T-helper 1 cell (primary cell): ENCODE results near the gene NEURL2.

ENCODE experiments used
- DNase-seq, 5 donors: peaks; one replicate each; pipeline ENCODE4 v3.0.0-alpha.2; 2012 to 2020

The NEURL2 gene

DNA sequence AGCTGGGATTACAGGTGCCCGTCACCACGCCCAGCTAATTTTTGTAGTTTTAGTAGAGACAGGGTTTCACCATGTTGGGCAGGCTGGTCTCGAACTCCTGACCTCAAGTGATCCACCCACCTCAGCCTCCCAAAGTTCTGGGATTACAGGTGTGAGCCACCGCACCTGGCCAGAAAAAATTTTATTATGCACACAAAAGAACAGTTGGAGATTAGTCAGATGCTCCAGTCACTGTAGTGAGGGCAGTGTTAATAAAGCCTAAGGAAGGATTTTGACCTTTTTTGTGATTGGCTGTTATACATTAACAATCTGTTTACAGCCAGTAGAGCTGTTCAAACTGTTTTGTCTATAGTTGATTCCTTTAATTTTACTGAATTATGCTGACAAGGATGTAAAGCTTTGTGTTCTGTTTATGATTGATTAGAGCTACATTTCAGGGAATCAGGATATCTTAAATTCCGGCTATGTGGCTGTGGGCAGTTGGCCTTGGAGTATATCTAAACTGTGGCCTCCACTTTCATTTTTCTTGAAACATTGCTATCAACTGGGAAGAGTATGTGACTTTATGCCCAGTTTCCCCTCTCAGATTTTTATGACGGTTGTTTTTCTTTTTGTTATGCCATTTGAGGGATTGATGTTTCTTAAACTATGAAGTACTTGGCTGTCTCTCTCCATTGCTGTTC, 23.7 kb downstream of the NEURL2 start:
- DNase-seq: no peak

DNA sequence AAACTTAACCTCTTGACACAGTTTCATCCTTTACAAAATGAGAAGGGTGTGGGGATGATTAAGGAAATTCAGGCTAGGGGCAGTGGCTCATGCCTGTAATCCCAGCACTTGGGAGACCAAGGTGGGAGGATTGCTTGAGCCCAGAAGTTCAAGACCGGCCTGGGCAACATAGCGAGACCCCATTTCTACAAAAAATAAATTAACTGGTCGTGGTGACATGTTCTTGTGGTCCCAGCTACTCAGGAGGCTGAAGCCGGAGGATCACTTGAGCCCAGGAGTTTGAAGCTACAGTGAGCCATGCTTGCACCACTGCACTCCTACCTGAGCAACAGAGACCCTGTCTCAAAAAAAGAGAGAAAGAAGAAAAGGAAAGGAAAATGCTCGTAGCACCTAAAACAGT, 24.6 kb downstream of the NEURL2 start:
- DNase-seq: no peak

GRCh38 chr20:45863543-45864470, 27.2 kb downstream of the NEURL2 start:
- DNase-seq: no peak

DNA sequence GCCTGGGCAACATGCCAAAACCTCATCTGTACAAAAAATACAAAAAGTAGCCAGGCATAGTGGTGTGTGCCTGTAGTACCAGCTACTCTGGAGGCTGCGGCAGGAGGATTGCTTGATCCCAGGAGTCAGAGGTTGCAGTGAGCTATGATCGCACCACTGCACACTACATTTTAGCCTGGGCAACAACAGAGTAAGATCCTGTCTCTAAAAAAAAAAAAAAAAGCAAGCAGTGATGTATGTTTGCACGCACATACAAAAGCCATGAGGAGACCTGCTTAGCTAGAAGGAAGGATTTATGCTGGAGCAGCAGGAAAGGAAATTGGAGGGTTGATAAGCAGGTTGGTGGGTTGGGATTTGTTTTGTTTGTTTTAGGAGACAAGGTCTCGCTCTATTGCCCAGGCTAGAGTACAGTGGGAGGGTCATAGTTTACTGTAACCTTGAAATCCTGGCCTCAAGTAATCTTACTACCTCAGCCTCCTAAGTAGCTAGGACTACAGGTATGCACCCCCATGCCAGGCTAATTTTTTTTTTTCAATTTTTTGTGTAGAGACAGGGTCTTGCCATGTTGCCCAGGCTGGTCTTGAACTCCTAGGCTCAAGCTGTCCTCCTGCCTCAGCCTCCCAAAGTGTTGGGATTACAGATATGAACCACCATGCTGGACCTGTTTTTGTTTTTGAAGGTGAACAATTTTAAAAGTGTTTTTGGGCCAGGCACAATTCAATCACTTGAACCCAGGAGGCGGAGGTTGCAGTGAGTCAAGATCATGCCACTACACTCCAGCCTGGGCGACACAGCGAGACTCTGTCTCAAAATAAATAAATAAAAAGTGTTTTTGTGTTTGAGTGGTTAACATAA, 29.6 kb downstream of the NEURL2 start:
- DNase-seq: no peak

GRCh38 chr20:45860560-45861220, 30.3 kb downstream of the NEURL2 start:
- DNase-seq: no peak

DNA sequence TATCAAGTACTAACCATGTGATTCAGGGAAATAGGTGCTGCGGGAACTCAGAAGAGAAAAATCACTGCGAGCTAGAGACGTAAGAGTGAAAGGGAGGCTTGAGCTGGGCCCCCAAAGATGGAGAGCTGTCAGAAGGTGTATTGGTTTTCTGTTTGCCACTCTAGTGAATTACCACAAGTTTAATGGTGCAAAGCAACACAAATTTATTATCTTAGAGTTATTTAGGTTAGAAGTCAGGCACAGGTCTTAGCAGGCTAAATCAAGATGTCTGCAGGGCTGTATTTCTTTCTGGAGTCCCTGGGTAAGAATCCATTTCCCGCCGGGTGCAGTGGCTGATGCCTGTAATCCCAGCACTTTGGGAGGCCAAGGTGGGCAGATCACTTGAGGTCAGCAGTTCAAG, 31.1 kb downstream of the NEURL2 start:
- no peak for DNase-seq

DNA sequence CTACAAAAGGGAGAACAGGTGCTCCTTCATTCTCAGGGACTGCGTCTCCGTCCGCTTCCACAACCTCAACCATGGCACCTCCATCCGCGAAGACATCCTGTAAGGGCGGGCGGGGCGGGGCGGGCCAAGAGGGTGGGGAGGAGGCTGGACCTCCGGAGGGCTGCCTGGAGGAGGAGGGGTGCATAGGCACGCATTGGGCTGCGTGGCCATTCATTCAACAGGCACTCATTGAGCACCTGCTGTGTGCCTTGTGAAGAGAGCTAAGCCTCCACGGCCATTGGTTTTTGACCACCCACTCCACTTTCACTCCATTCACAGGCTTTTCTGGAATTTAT, 33.2 kb downstream of the NEURL2 start:
- DNase-seq: no peak

DNA sequence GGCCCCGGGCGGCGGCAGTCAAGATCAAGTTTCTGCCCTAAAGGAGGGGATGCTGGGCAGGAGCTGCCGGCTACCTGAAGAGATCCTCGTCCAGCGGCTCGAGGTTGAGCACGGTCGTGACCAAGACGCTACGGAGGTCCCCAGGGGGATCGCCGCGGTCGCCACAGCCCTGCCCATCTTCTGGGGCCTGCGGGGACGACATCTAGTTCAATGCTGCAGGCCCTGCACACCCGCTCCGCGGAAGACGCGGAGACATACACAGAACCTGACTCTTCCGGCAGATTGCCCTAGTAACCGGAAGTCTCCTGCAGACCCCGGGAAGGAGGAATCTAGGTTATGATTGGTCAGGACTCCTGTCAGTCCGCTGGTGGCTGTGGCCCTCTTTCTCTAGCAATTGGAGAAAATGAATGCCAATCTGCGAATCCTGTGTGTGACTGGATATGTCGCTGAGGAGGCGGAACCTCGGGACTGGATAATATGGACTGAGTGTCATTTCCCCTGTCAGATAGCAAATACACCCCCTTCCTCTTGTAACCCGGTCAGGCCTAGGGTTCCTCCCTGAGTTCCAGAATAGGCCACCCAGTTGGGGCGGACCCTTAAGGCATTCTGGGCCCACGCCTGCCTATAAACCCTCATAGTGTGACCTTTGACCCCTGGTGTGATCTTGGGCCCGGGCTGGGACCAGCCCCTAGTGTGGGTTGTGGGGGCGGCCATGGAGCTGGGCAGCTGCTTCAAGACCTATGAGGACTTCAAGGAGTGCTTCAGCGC, 33.7 kb downstream of the NEURL2 start, which contains the start of the genes ACOT8 and ZSWIM3:
ACOT8 (minus strand) TSS at position 279 of the 768 bp plus-strand sequence; CDS start at position 202, 77 bp downstream.
ZSWIM3 (plus strand) TSS at position 501 of the 768 bp plus-strand sequence; CDS start at position 713, 212 bp downstream.
- peak; percentile 78 to 99 (median 91) for DNase-seq

GRCh38 chr20:45853484-45853883, 37.5 kb downstream of the NEURL2 start:
- no peak for DNase-seq

- no peak for DNase-seq
These were observed 38.7 kb downstream of the NEURL2 start for GRCh38 chr20:45852326-45852725.

GRCh38 chr20:45851501-45851900, 39.5 kb downstream of the NEURL2 start:
- no peak for DNase-seq

- DNase-seq: no peak
These were observed 40.1 kb downstream of the NEURL2 start for GRCh38 chr20:45850926-45851325.

DNA sequence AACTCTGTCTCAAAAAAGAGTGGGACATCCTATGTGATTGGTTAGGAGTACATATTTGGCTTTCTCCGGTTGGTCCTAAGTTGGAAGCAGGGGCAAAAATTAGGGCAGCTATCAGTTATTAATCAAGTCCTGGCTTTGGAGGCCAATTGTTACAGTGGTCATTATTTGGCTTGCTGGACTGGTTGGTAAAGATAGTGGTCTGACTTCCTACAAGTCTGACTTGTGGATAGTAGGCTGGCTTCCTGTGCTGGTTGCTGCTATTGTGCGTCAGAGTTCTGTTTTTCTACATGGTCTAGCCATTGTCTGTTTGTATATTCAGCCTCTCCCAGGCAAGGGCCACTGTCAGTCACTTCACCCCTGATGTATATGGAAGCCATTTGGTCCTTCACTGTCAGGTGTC, 40.8 kb downstream of the NEURL2 start:
- no peak for DNase-seq

- DNase-seq: no peak
These were observed 41.9 kb downstream of the NEURL2 start for GRCh38 chr20:45848969-45849582.

DNA sequence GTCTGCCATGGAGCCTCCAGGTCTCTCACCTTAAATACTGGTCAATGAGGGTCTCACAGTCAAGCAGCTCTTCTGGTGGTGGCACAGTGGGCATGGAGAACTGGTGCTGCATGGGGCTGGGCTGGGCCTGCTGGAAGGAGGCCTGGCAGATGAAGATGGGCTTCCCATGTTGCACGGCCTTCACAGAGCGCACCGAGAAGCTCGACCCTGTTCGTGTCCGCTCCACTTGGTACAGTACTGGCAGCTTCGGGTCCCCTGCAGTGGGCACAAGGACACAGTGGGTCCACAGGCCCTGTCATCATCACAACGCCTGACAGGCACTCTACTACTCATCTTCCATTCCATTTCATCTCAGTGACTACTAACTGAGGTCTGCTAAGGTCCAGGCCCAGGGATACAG, 42.6 kb downstream of the NEURL2 start:
- DNase-seq: no peak

DNA sequence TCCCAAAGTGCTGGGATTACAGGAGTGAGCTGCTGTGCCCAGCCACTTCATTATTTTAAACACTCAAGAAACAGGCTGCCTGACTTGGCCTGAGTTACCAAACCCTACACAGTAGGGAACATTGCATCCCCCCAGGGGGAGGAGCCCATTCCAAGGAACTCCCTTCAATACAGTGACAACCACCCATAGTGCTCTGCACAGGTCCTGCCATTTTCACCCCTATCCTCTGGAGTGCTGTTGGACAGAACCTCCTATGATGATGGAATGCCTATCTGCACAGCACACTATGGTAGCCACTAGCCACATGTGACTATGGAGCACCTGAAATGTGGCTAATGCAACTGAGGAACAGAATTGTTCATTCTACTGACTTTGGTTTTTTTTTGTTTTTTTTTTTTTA, 45.6 kb downstream of the NEURL2 start:
- DNase-seq: no peak

GRCh38 chr20:45843506-45843905, 47.5 kb downstream of the NEURL2 start:
- DNase-seq: no peak

DNA sequence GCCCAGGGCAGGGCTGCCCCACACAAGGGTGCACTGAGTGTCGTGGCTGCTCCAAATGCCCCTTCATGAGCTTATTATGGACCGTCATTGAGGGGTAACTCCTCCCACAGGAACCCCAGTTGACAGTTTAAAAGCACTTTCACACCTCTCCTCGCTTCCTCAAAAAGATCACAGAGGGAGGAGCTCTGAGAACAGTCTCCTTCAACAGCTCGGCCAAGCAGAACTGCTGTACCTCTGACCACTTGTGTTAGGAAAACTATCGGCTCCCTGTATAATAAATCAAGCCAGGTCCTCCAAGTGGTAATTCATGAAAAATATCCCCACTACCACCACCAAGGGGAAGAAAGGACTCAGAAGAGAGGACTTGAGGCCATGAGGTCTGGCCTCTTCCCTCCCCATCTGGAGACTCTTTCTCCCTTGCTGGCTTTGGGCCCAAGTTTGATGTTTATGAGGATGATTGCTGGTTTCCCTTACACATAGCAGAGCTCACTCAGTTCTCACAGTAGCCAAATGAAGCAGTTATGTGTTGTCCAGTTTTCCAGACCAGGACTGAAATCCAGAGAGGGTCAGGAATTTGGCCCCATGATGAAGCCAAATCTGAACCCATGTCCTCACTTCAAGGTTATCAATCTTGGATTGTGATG, 48.7 kb downstream of the NEURL2 start:
- DNase-seq: no peak

DNA sequence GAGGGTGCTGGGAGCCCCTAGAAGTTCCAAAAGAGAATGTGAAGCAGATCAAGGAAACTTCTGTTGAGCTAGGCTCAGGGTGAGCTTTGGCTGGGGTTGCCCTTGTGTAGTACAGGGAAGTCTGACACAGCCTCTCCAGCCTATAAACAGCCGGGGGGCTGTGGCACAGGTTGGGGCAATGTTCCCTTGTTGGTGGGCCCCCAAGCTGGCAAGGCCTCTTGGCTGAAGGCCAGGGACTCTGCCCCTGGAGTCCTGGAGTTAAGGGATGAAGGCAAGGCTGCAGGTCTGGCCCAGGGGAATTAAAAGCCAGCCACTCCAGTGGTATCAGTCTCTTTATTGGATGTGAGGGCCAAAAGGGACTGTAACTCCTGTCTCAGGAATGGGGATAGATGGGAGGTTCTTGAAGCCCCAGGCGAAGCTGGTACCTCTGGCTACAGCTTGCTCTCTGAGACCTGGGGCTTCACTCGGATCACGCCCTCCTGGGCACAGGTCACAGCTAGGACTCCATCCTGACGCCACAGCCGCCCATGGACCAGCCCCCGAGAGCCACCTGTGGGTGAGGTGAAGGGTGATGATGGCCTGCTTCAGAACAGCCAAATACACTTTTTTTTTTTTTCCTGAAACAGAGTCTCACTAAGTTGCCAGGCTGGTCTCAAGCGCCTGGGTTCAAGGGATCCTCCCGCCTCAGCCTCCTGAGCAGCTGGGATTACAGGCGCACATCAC, 49.4 kb downstream of the NEURL2 start:
- no peak for DNase-seq

- no peak for DNase-seq
These were observed 50.3 kb downstream of the NEURL2 start for GRCh38 chr20:45840700-45841198.
